GM21367 (cell line): ENCODE measurements around the gene SVIL.
"Not testable (repeated sequence)": the region's sequence is repeated elsewhere in the genome, so short reads cannot be mapped to it uniquely, and the experiment has no call there.

Source experiments
- ATAC-seq: cut with Tn5 transposase; IDR thresholded peaks from one replicate; pipeline ENCODE4 v1.9.1; 2021; ENCODE audit not compliant: unreplicated experiment

The SVIL gene

GRCh38 chr10:29522061-29522855 is 112.5 kb downstream of the SVIL start:
- ATAC-seq: no peak

GRCh38 chr10:29519659-29520058 is 115.1 kb downstream of the SVIL start:
- no peak for ATAC-seq

GRCh38 chr10:29517352-29517923 is 117.3 kb downstream of the SVIL start:
- ATAC-seq: no peak

- not testable (repeated sequence) for ATAC-seq
Measured at GRCh38 chr10:29516309-29516932, 118.3 kb downstream of the SVIL start.

DNA sequence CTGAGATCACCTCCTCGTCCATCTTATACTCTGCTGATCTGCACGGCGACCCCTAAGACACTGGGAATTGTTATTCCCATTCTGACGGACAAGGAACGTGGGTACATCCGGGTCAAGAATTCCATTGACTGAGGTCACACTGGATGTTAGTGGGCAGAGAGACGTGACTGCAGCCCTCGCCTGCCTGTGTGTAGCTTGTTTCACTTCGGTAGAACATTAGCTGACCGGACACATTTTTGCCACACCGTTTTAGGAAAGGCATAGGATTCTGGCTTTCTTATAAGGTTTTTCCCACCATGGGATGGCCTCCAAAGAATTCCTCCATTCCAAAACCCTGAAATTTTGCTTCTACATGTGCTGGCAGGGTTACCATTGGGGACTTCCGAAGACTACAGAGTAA is 118.9 kb downstream of the SVIL start:
- ATAC-seq: not testable (repeated sequence)

DNA sequence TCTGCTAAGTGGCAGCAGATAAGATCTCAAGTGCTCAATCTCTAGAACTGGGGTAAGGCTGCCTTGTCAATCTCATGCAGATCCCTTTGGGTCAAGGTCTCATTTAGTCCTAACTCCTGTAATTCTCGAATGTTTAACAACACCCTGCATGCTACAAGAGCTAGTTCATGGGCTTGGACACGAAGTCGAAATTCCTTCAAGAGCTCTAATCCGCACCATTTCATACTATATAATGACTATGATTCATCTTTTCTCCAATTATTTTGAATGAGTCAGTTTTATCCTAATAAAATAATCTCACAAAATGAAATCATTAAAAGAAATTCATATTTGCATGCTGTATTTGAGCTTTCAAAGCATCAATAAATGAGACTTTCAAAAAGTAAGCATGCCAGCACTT is 119.7 kb downstream of the SVIL start:
- ATAC-seq: not testable (repeated sequence)

- ATAC-seq: no peak
Measured at GRCh38 chr10:29514306-29514705, 120.5 kb downstream of the SVIL start.

- ATAC-seq: no peak
Measured at GRCh38 chr10:29512425-29512974, 122.3 kb downstream of the SVIL start.

GRCh38 chr10:29511806-29512205 is 123.0 kb downstream of the SVIL start:
- ATAC-seq: not testable (repeated sequence)

GRCh38 chr10:29510483-29511157 is 124.2 kb downstream of the SVIL start:
- not testable (repeated sequence) for ATAC-seq

DNA sequence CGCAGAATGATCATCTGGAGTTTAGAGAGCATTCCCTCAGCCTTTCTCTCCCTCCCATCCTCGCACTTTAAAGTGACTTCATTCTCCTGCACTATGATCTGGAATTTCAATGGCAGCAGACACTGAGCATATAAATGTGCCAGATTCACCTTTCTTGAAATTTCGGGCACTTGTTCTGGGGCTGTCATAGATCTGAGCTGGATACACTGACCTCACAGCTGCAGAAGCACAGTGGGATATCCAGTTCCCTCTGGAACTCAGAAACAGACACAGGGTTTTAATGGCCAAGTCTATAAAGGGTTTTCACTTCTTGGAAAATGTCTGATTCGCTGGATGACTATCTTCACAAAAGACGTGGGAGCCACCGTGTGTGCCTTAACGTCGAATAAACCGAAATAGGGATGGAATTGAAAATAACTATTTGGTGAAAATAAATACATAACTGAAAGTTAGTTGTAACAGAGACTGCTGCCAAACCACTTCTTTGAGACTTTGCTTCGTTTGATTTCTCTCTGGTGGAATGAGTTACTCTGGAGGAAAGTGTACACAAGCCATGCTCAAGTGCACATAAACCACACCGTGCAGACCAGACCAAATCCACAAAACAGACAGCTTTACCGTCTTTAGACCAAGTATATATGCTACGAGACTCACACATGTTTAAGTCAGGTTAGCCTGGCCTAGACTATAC is 126.1 kb downstream of the SVIL start:
- ATAC-seq: no peak

DNA sequence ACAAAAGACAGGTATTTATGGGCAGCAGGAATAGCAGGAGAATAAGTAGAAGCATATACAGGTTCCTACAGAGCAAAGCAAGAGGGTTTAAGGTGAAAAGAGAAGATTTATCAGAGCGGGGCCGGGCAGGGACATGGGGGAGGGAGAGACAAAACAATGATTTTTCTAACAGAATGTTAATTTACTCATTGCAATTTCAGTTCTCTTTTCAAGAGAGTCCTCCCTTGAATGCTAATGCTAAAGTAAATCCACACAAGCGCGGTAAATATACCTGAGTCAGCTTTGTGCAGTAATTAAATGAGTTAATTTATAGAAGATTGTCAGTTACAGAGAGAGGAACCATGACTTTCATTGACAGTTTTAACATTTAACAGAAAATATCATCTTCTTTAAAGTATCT is 127.0 kb downstream of the SVIL start:
- ATAC-seq: not testable (repeated sequence)

DNA sequence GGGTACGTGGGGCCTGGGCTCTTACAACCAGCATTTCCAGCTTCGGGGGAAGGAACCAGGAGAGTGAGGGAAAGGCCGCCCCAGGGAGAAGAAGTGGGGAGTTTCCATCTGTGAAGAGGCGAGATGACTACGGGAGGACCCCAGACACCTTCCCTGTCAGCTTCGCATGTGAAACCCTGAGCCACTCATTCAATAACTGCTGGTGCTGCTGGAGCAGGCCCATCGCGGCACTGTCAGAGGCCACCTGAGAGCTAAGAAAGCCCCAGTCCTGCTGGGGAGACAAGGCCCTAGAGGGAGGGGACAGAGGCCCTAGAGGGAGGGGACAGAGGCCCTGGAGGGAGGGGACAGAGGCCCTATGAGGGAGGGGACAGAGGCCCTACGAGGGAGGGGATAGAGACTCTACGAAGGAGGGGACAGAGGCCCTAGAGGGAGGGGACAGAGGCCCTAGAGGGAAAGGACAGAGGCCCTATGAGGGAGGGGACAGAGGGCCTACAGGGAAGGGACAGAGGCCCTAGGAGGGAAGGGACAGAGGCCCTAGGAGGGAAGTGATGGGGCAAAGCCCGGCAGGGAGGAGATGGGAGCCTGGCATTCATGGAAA is 128.3 kb downstream of the SVIL start:
- ATAC-seq: not testable (repeated sequence)

DNA sequence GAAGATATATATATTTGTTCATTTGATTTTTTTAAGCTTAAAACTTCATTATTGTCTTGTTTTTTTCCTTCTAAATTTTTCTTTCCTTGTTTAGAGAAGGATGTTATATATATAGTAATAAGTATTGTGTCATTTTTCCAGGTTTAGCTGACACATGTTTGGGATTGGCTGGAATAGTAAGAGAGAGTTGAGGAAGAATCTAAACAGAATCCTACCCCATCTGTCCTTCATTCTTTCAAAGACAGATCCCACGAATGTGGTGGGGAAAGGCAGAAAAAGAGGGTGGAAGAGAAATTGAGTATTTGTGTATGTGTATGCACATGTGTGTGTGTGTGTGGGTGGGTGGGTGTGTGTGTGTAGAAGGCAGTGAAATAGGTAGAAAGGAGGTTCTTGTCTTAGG is 132.4 kb downstream of the SVIL start:
- no peak for ATAC-seq

DNA sequence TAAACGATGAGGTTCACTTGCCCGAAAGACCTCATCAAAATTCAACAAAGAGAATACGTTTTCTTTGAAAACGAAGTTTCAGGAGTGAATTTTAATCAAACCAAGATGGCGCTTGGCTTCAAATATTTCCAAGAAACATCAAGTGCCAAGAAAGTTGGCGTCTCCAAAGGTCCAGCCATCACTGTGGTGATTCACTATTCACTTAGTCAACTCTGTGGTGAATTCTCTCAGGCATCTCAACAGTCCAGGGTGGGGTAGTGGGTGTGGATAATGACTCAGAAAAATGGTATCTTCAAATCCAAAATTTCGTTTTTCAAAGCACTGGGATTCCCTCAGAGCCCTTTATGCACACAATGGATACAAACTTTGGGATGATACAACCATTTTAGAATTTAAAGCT is 133.1 kb downstream of the SVIL start:
- ATAC-seq: no peak

- ATAC-seq: no peak
Measured at GRCh38 chr10:29499993-29500537, 134.7 kb downstream of the SVIL start.

- peak; percentile 70 for ATAC-seq
Measured at GRCh38 chr10:29496341-29497162, 138.2 kb downstream of the SVIL start.

DNA sequence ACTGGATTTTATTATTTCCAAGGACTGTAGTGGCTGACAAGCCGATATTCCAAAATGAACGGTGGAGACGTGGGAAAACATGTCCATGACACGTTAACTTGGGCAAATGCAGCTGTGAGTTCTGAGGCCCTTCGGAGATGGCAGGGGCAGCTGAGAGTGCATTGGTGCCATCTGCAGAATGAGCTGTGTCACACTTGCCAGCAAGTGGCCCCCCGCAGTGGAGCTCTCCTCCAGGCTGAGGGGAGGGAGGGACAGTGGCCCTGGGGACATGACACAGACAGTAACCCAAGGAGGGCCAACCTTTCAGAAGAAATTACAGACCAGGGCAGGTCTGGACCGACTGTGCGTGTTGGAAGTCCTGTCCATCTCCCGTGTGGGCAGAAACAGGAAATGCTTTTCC is 139.4 kb downstream of the SVIL start:
- no peak for ATAC-seq

DNA sequence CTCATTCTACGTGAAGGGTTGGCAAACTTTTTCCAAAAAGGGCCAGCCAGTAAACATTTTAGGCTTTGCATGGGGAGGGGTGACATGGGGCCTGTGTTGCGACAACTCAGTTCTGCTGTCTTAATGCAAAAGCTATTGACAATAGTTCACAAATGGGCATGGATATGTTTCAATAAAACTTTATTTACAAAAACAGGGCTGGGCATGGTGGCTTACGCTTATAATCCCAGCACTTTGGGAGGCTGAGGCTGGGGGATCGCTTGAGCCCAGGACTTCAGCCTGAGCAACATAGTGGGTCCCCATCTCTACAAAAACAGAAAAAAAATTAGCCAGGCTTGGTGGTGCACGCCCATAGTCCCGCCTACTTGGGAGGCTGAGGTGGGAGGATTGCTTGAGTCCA is 141.1 kb downstream of the SVIL start:
- ATAC-seq: no peak
